A549 (cell line): ENCODE results near the gene PXYLP1. TPM values are rescaled to one million over a fixed set of nuclear protein-coding genes. Genes with fewer than 3 reads are reported as not detected.

ENCODE experiments used
- ATAC-seq, 2 experiments: fragments of 200-7000 bp in 1 of 2; fragments of >200 bp in 1 of 2; cut with Nextera tagmentation in 1 of 2; cut with Tn5 transposase in 1 of 2; 3 replicates each; pipeline versions ENCODE4 v1.8.0 to v1.9.1; 2018 to 2020; ENCODE audit warnings: mild to moderate bottlenecking in 1 of 2, moderate library complexity in 1 of 2
- CTCF ChIA-PET: fragments of 300-600 bp; sonication (Branson Sonifier 250); formaldehyde crosslinking; extraction: SDS; loops from one replicate; lab custom pipeline; 2021; ENCODE audit warnings: antibody characterized with exemption, inconsistent platforms; lab: Yijun Ruan, JAX
- POLR2A ChIA-PET: fragments of 350-600 bp; formaldehyde crosslinking; extraction: SDS; loops from one replicate; lab custom pipeline; 2021; ENCODE audit warnings: antibody characterized with exemption, inconsistent platforms; lab: Yijun Ruan, JAX
- DNase-seq, 2 experiments: peaks; one replicate each; pipeline versions ENCODE4 v3.0.0 to v3.0.0-alpha.2; 2011 to 2016; ENCODE audit warnings: low read depth in 1 of 2, low spot score in 1 of 2
- FAIRE-seq: peaks from 2 replicates; lab custom pipeline; 2011; peaks lifted over from hg19 to GRCh38; lab: Jason Lieb, UNC
- H3K27ac ChIP-seq, 2 experiments: fragments of >200 bp; sonication (Bioruptor Twin); formaldehyde crosslinking; 3 replicates each; pipeline ENCODE4 v1.5.1; 2016 to 2017
- H3K4me1 ChIP-seq: fragments of >200 bp; sonication (Bioruptor Twin); formaldehyde crosslinking; 3 replicates; pipeline ENCODE4 v1.6.1; 2016
- H3K4me2 ChIP-seq: fragments of >200 bp; sonication (Bioruptor Twin); formaldehyde crosslinking; 3 replicates; pipeline ENCODE4 v1.6.1; 2016
- H3K4me3 ChIP-seq: fragments of >200 bp; sonication (Bioruptor Twin); formaldehyde crosslinking; 3 replicates; pipeline ENCODE4 v1.5.1; 2016
- H3K9me3 ChIP-seq: fragments of >200 bp; sonication (Bioruptor Twin); formaldehyde crosslinking; 3 replicates; pipeline ENCODE4 v1.6.1; 2016
- BHLHE40 ChIP-seq: IDR thresholded peaks from 2 replicates; pipeline ENCODE4 v1.6.1; 2012; ENCODE audit warnings: low read depth, low read length, inconsistent platforms
- CBX8 ChIP-seq: fragments of 200-600 bp; sonication (generic); IDR thresholded peaks from 2 replicates; pipeline ENCODE4 v1.6.1; 2016
- FOSB ChIP-seq: fragments of 250-450 bp; sonication (Bioruptor Pico); IDR thresholded peaks from 2 replicates; pipeline ENCODE4 v1.5.0; 2020; ENCODE audit warnings: mild to moderate bottlenecking, moderate library complexity
- HOXB13 ChIP-seq: fragments of 250-450 bp; sonication (Bioruptor Pico); IDR thresholded peaks from 2 replicates; pipeline ENCODE4 v1.5.0; 2020; ENCODE audit warnings: low read depth, mild to moderate bottlenecking, moderate library complexity
- HOXB5 ChIP-seq: fragments of 250-450 bp; sonication (Bioruptor Pico); IDR thresholded peaks from 2 replicates; pipeline ENCODE4 v1.5.0; 2020; ENCODE audit warnings: mild to moderate bottlenecking, moderate library complexity
- MYC ChIP-seq: IDR thresholded peaks from 2 replicates; pipeline ENCODE4 v1.6.1; 2012; ENCODE audit warnings: mild to moderate bottlenecking, inconsistent platforms, low read length, improper control_type of control experiment, borderline replicate concordance
- POLR2A ChIP-seq: IDR thresholded peaks from 2 replicates; pipeline ENCODE4 v1.6.1; 2012; ENCODE audit warnings: mild to moderate bottlenecking, low read length
- WGBS: methylation state at CpG from one replicate; pipeline ENCODE4 v1.1.6; 2017; ENCODE audit errors: missing lambda C conversion rate; 5-methylcytosine and 5-hydroxymethylcytosine counted together
- polyA plus RNA-seq, 4 experiments: library from polyadenylated mRNA; depleted of rRNA in 3 of 4; stranded (reverse); fragments of >200 nt; fragmentation: RNase III in 1 of 4; extraction: RNeasy Plus Mini Kit Qiagen cat#74134 plus additional on column Dnase treatment in 1 of 4; gene quantifications; 2 replicates in 3 of 4; 3 replicates in 1 of 4; pipeline ENCODE4 v1.2.3, GENCODE V29; 2011 to 2017
- TF ChIP-seq, protein P1 (sequence below): fragments of 150-350 bp; IDR thresholded peaks from 2 replicates; pipeline ENCODE4 v1.6.1; 2014; ENCODE audit warnings: low read depth, mild to moderate bottlenecking, low read length
- TF ChIP-seq, protein P2 (sequence below): fragments of >200 bp; sonication (Bioruptor Twin); formaldehyde crosslinking; IDR thresholded peaks from 2 replicates; pipeline ENCODE4 v1.6.1; 2016
- TF ChIP-seq, protein P3 (sequence below): fragments of >200 bp; sonication (Bioruptor Twin); formaldehyde crosslinking; IDR thresholded peaks from 3 replicates; pipeline ENCODE4 v1.6.1; 2016

PXYLP1 gene
- polyA plus RNA-seq, 2 of the 4 experiments (the other 2 are of a cell fraction): 8.0 to 11.7 TPM

DNA sequence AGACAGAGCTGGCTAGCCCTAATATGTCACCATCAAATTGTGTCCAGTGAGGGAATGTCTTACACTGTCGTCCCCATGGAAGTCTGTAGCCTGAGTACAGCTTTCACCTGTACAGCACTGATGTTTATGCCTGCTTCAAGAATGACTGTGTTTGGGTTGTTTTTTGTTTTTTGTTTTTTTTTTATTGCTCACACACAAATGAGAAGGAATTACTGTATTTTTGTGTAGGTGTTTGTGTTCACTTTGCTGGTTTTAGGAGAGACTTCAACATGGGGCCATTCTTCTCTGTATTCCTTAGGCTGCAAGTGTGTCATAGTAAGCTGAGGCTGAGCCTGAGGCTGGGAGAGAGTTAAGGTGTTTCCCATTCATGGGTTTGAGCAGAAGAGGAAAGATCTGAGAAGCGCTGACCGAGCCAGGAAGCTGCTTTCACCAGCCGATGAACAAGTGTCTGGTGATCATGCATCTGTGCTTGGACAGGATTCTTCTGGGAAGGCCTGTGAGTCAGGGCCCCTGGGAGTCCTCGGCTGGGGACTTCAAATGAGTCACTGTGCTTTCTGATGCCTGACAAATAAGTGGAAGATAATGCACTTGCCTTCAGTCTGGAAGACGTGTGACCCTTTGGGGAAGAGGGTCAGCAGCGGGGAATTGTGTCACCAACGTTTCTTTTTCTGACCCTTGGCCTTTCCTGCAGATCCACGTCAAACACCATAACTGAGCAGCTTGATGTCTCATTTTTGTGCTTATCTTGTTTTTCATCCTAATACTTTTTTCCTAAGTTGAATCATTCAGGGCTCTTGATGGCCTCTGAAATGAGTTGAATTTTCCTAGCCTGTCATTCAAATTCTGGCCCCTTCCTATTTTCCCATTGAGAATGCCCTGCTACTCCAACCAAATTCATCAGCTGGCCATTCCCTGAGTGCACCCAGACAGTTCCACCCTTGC, 100.0 kb downstream of the PXYLP1 start (continued):
- TF ChIP-seq CBX8: no peak
- TF ChIP-seq, protein P1, sequence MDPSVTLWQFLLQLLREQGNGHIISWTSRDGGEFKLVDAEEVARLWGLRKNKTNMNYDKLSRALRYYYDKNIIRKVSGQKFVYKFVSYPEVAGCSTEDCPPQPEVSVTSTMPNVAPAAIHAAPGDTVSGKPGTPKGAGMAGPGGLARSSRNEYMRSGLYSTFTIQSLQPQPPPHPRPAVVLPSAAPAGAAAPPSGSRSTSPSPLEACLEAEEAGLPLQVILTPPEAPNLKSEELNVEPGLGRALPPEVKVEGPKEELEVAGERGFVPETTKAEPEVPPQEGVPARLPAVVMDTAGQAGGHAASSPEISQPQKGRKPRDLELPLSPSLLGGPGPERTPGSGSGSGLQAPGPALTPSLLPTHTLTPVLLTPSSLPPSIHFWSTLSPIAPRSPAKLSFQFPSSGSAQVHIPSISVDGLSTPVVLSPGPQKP: no peak
- no peak for TF ChIP-seq MYC

DNA sequence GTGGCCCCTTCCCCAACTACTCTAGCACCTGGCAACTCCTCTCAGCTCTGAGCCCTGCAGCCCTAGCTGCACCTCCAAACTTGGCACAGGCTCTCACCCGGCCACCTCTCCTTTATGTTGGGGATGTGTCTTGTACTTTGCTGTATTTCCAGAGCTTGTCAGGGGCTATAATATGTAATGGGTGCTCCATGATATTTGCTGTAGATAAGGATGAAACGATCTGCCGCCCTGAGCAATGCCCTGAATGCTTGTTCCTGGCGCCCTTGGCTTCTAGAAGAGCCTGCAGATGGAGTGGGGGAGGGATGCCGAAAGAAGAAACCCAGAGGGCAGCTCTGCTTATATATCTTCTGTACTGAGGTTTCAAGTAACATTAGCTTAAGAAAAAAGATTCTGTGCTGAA, 100.8 kb downstream of the PXYLP1 start:
- Histone ChIP-seq H3K27ac (peak overlapping the region; percentile 91 to 94), H3K4me3 (no peak overlapping the region), H3K4me2 (peak overlapping the region; percentile 59), H3K4me1 (peaks cover 71% of the 10 kb centered on the region), H3K9me3 (no peaks in the 10 kb centered on the region)
- POLR2A ChIA-PET: interaction anchor here (2.2 to 2.3 kb wide), 2 partner anchors 20 to 34 kb away, joined by 11 to 22 read pairs; no protein-coding TSS in a partner anchor
- TF ChIP-seq POLR2A: no peak
- peak; percentile 23; the same call in 1 of the 2 replicates for TF ChIP-seq HOXB13
- TF ChIP-seq BHLHE40: no peak
- DNase-seq (no peak), FAIRE-seq (no peak), ATAC-seq (peak in 1 of 2 experiments; percentile 19; a peak in 1 of 6 replicates)
- 82% methylated on average over 5 of the region's 5 CpGs for WGBS
- CTCF ChIA-PET: interaction anchor here (0.7 to 18.2 kb wide), 11 partner anchors 20 to 147 kb away, joined by 3 to 217 read pairs (median 3); no protein-coding TSS in a partner anchor

DNA sequence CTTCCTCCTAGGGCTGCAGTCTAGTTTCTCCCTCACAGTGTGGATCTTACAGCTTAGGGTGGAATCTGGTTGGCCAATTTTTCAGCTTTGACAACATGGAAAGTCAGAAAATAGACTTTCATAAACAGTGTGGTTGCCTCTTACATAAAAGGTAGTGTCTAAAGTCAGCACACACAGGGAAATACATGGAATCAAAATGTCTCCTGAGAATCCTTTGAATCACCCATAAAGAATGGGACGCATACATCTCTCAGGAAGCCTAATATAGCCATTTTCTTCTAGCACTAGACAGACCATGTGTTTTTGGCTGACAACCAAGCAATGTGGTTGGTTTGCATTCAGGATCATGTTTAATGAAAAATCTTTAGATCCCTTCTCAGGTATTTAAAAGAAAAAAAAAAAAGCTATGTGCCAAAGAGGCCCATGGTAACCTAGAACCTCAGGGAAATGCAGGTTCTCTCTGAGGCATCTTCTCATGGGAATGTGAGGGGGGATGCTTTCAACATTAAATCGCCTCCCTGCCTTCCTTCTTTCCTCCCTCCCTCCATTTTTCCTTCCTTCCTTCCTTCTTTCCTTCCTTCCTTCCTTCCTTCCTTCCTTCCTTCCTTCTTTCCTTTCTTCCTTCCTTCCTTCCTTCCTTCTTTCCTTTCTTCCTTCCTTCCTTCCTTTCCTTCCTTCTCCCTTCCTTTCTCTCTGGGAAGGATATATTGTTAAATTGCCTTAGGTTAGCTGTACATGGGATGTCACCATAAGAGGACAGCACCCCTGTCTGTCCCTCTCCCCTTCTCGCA, 102.4 kb downstream of the PXYLP1 start:
- WGBS: 92% methylated on average over 3 of the region's 3 CpGs
- DNase-seq (no peak), ATAC-seq (no peak), FAIRE-seq (no peak)
- peak overlapping the region; percentile 91 to 94 for H3K27ac ChIP-seq
- H3K9me3 ChIP-seq: no peaks in the 10 kb centered on the region
- no peak overlapping the region for H3K4me3 ChIP-seq
- TF ChIP-seq HOXB5 (CRISPR knock-in tag) (no peak), FOSB (CRISPR knock-in tag) (no peak)
- peaks cover 70% of the 10 kb centered on the region for H3K4me1 ChIP-seq
- ChIA-PET CTCF (interaction anchor here (0.9 to 18.2 kb wide), 5 partner anchors 12 to 126 kb away, joined by 4 to 217 read pairs (median 8); no protein-coding TSS in a partner anchor), POLR2A (interaction anchor here (0.6 kb wide), 1 partner anchor 8 kb away, joined by 3 read pairs; no protein-coding TSS in a partner anchor)
- H3K4me2 ChIP-seq: no peak overlapping the region

DNA sequence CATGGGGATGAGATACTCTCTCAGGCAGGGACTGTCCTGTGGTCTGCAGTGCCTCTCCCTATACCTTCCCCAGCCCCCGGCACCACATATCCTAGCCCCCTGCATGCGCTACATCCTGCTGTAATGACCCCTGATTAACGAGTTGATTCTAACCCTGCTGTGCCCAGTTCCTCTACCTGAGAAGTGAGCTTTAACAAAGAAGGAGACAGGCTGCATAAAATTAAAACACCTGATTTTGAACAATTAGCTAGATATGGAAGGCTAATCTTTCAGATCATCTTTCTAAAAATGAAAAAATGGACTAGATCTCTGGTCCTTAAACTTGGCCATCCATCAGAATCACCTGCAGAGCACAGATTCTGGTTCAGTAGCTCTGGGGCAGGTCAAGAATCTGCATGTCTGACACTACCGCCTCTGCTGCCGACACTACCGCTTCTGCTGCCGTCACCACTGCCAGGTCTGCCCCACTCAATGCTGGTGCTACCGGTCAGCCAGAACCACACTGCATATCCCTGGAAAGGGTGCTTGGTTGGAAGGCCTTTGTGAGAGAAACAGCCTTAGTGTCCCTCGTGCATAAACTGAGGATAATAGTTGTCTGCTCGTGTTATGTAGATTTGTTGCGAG, 103.1 kb downstream of the PXYLP1 start:
- CTCF ChIA-PET: interaction anchor here (0.9 to 18.2 kb wide), 6 partner anchors 11 to 125 kb away, joined by 4 to 217 read pairs (median 6); no protein-coding TSS in a partner anchor

More for the DNA sequence above, 103.1 kb downstream of the PXYLP1 start:
- no peak for FAIRE-seq
- H3K4me1 ChIP-seq: peaks cover 70% of the 10 kb centered on the region
- 94% methylated on average over 11 of the region's 11 CpGs for WGBS
- peak overlapping the region; percentile 91 to 94 for H3K27ac ChIP-seq
- H3K4me3 ChIP-seq: no peak overlapping the region
- no peak for ATAC-seq
- H3K9me3 ChIP-seq: no peaks in the 10 kb centered on the region
- H3K4me2 ChIP-seq: no peak overlapping the region
- no peak for DNase-seq
- TF ChIP-seq, protein P2, sequence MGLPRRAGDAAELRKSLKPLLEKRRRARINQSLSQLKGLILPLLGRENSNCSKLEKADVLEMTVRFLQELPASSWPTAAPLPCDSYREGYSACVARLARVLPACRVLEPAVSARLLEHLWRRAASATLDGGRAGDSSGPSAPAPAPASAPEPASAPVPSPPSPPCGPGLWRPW: no peak
- TF ChIP-seq BHLHE40 (no peak), CBX8 (no peak)
- TF ChIP-seq, protein P3, sequence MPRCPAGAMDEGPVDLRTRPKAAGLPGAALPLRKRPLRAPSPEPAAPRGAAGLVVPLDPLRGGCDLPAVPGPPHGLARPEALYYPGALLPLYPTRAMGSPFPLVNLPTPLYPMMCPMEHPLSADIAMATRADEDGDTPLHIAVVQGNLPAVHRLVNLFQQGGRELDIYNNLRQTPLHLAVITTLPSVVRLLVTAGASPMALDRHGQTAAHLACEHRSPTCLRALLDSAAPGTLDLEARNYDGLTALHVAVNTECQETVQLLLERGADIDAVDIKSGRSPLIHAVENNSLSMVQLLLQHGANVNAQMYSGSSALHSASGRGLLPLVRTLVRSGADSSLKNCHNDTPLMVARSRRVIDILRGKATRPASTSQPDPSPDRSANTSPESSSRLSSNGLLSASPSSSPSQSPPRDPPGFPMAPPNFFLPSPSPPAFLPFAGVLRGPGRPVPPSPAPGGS: no peak
- POLR2A ChIA-PET: no interaction called here
